Trophoblast cell (in vitro differentiated cells and primary cell): ENCODE measurements around the gene DCT.

Experiments used
- DNase-seq, 2 donors: peaks; one replicate each; pipeline ENCODE4 v3.0.0-alpha.2; 2016
- H2AFZ ChIP-seq: 2 replicates; pipeline ENCODE4 v1.6.1; 2013; ENCODE audit warnings: low read length, moderate library complexity, mild to moderate bottlenecking; ENCODE audit not compliant: insufficient read depth, poor library complexity
- H2AK5ac ChIP-seq: 2 replicates; pipeline ENCODE4 v1.6.1; 2013; ENCODE audit warnings: mild to moderate bottlenecking, low read length
- H2BK120ac ChIP-seq: 2 replicates; pipeline ENCODE4 v1.6.1; 2013; ENCODE audit warnings: low read length, mild to moderate bottlenecking, moderate library complexity; ENCODE audit not compliant: insufficient read depth, poor library complexity
- H2BK12ac ChIP-seq: 2 replicates; pipeline ENCODE4 v1.6.1; 2013; ENCODE audit warnings: mild to moderate bottlenecking, low read length, moderate library complexity
- H2BK5ac ChIP-seq: 2 replicates; pipeline ENCODE4 v1.6.1; 2013; ENCODE audit warnings: low read length, low read depth, moderate library complexity, mild to moderate bottlenecking; ENCODE audit not compliant: poor library complexity
- H3K14ac ChIP-seq: 2 replicates; pipeline ENCODE4 v1.6.1; 2013; ENCODE audit warnings: mild to moderate bottlenecking, low read length
- H3K18ac ChIP-seq: 2 replicates; pipeline ENCODE4 v1.6.1; 2013; ENCODE audit warnings: mild to moderate bottlenecking, low read length
- H3K23ac ChIP-seq: 2 replicates; pipeline ENCODE4 v1.6.1; 2013; ENCODE audit warnings: low read length
- H3K27ac ChIP-seq: 2 replicates; pipeline ENCODE4 v1.5.1; 2013; ENCODE audit warnings: low read depth, mild to moderate bottlenecking, inconsistent platforms, low read length, moderate library complexity
- H3K27me3 ChIP-seq: 2 replicates; pipeline ENCODE4 v1.6.1; 2013; ENCODE audit warnings: inconsistent platforms, mild to moderate bottlenecking, low read length, moderate library complexity; ENCODE audit not compliant: insufficient read depth
- H3K36me3 ChIP-seq, 2 experiments: 1 replicate in 1 of 2; 2 replicates in 1 of 2; pipeline ENCODE4 v1.6.1; 2013; ENCODE audit warnings: low read length in 2 of 2, mild to moderate bottlenecking in 2 of 2, moderate library complexity in 1 of 2; ENCODE audit not compliant: insufficient read depth in 2 of 2, control insufficient read depth in 1 of 2
- H3K4ac ChIP-seq: 2 replicates; pipeline ENCODE4 v1.6.1; 2013; ENCODE audit warnings: low read depth, mild to moderate bottlenecking, low read length, moderate library complexity
- H3K4me1 ChIP-seq, 2 experiments: 1 replicate in 1 of 2; 2 replicates in 1 of 2; pipeline ENCODE4 v1.6.1; 2013; ENCODE audit warnings: low read length in 2 of 2, mild to moderate bottlenecking in 2 of 2, moderate library complexity in 1 of 2; ENCODE audit not compliant: insufficient read depth in 2 of 2, control insufficient read depth in 1 of 2
- H3K4me2 ChIP-seq: 2 replicates; pipeline ENCODE4 v1.6.1; 2013; ENCODE audit warnings: inconsistent platforms, mild to moderate bottlenecking, low read length, moderate library complexity
- H3K4me3 ChIP-seq: 2 replicates; pipeline ENCODE4 v1.5.1; 2013; ENCODE audit warnings: mild to moderate bottlenecking, low read depth, low read length, inconsistent platforms
- H3K79me1 ChIP-seq: one replicate; pipeline ENCODE4 v1.6.1; 2013; ENCODE audit warnings: low read length
- H3K79me2 ChIP-seq: 2 replicates; pipeline ENCODE4 v1.6.1; 2013; ENCODE audit warnings: low read length, mild to moderate bottlenecking; ENCODE audit not compliant: control insufficient read depth, insufficient read depth, poor library complexity
- H3K9ac ChIP-seq: 2 replicates; pipeline ENCODE4 v1.6.1; 2013; ENCODE audit warnings: mild to moderate bottlenecking, low read length
- H3K9me3 ChIP-seq: 2 replicates; pipeline ENCODE4 v1.6.1; 2013; ENCODE audit warnings: low read depth, mild to moderate bottlenecking, control low read depth, inconsistent platforms, low read length; ENCODE audit not compliant: insufficient read depth
- H4K12ac ChIP-seq: 2 replicates; pipeline ENCODE4 v1.6.1; 2013; ENCODE audit warnings: low read depth, mild to moderate bottlenecking, low read length, moderate library complexity
- H4K8ac ChIP-seq: 2 replicates; pipeline ENCODE4 v1.6.1; 2013; ENCODE audit warnings: low read depth, mild to moderate bottlenecking, low read length, moderate library complexity
- H4K91ac ChIP-seq: one replicate; pipeline ENCODE4 v1.6.1; 2013; ENCODE audit warnings: low read depth, mild to moderate bottlenecking, low read length, moderate library complexity
- WGBS: extraction: QIAGEN DNeasy Blood & Tissue Kit; methylation state at CpG from one replicate; pipeline ENCODE4 v1.1.7; 2013; ENCODE audit warnings: missing lambda C conversion rate; ENCODE audit not compliant: insufficient read length, insufficient coverage; ENCODE audit errors: extremely low coverage; 5-methylcytosine and 5-hydroxymethylcytosine counted together

Gene DCT

GRCh38 chr13:94520001-94520400, 40.5 kb upstream of the DCT start:
- no peaks in the 10 kb centered on the region for H3K79me1 ChIP-seq

GRCh38 chr13:94516456-94516855, 37.0 kb upstream of the DCT start:
- DNase-seq = no peak
- WGBS = no CpG with 5 or more reads among the region's 1 CpG
- Histone ChIP-seq H3K27me3 (no peaks in the 10 kb centered on the region), H2AK5ac (no peak overlapping the region), H3K79me1 (no peaks in the 10 kb centered on the region), H4K12ac (no peak overlapping the region), H3K4me2 (no peak overlapping the region), H4K8ac (no peak overlapping the region), H2BK12ac (no peak overlapping the region), H2AFZ (no peak overlapping the region), H3K9ac (no peak overlapping the region), H4K91ac (no peak overlapping the region), H3K4me1 (no peaks in the 10 kb centered on the region), H3K9me3 (no peaks in the 10 kb centered on the region), H3K18ac (no peak overlapping the region), H3K36me3 (no peaks in the 10 kb centered on the region), H3K4ac (no peak overlapping the region), H2BK5ac (no peak overlapping the region), H3K23ac (no peak overlapping the region), H3K79me2 (no peaks in the 10 kb centered on the region), H2BK120ac (no peak overlapping the region), H3K4me3 (no peak overlapping the region), H3K14ac (no peak overlapping the region), H3K27ac (no peak overlapping the region)

More at GRCh38 chr13:94520001-94520400, 40.5 kb upstream of the DCT start:
- Histone ChIP-seq H4K12ac (no peak overlapping the region), H3K4ac (no peak overlapping the region), H3K27ac (no peak overlapping the region), H3K18ac (no peak overlapping the region), H3K9ac (no peak overlapping the region), H3K23ac (no peak overlapping the region), H3K4me1 (no peaks in the 10 kb centered on the region), H3K14ac (no peak overlapping the region), H3K9me3 (no peaks in the 10 kb centered on the region), H3K4me3 (no peak overlapping the region), H3K36me3 (no peaks in the 10 kb centered on the region), H4K8ac (no peak overlapping the region), H2BK120ac (no peak overlapping the region), H3K4me2 (no peak overlapping the region), H2AK5ac (no peak overlapping the region), H4K91ac (no peak overlapping the region), H3K27me3 (no peaks in the 10 kb centered on the region), H2BK12ac (no peak overlapping the region), H3K79me2 (no peaks in the 10 kb centered on the region), H2AFZ (no peak overlapping the region), H2BK5ac (no peak overlapping the region)
- DNase-seq = no peak

GRCh38 chr13:94515911-94516310, 36.4 kb upstream of the DCT start:
- Histone ChIP-seq H2AK5ac (no peak overlapping the region), H3K9me3 (no peaks in the 10 kb centered on the region), H2BK12ac (no peak overlapping the region), H4K91ac (no peak overlapping the region), H3K18ac (no peak overlapping the region), H2AFZ (no peak overlapping the region), H3K23ac (no peak overlapping the region), H3K79me2 (no peaks in the 10 kb centered on the region), H4K8ac (no peak overlapping the region), H3K4me2 (no peak overlapping the region), H3K36me3 (no peaks in the 10 kb centered on the region), H3K9ac (no peak overlapping the region), H3K27ac (no peak overlapping the region), H3K4me3 (no peak overlapping the region), H3K4me1 (no peaks in the 10 kb centered on the region), H2BK120ac (no peak overlapping the region), H4K12ac (no peak overlapping the region), H2BK5ac (no peak overlapping the region), H3K4ac (no peak overlapping the region), H3K79me1 (no peaks in the 10 kb centered on the region), H3K14ac (no peak overlapping the region), H3K27me3 (no peaks in the 10 kb centered on the region)
- WGBS = no CpG with 5 or more reads among the region's 4 CpGs
- no peak for DNase-seq

GRCh38 chr13:94515374-94515773, 35.9 kb upstream of the DCT start:
- Histone ChIP-seq H3K79me2 (no peaks in the 10 kb centered on the region), H4K8ac (no peak overlapping the region), H2BK5ac (no peak overlapping the region), H3K27me3 (no peaks in the 10 kb centered on the region), H3K14ac (no peak overlapping the region), H3K4me2 (no peak overlapping the region), H2BK12ac (no peak overlapping the region), H3K4ac (no peak overlapping the region), H3K9ac (no peak overlapping the region), H3K9me3 (no peaks in the 10 kb centered on the region), H3K79me1 (no peaks in the 10 kb centered on the region), H2AK5ac (no peak overlapping the region), H3K23ac (no peak overlapping the region), H3K4me3 (no peak overlapping the region), H3K18ac (no peak overlapping the region), H3K27ac (no peak overlapping the region), H4K91ac (no peak overlapping the region), H3K36me3 (no peaks in the 10 kb centered on the region), H3K4me1 (no peaks in the 10 kb centered on the region), H4K12ac (no peak overlapping the region), H2AFZ (no peak overlapping the region), H2BK120ac (no peak overlapping the region)
- no peak for DNase-seq
- no CpG with 5 or more reads among the region's 2 CpGs for WGBS
